DND-41 (cell line): ENCODE measurements around the gene RNGTT.
A peak's percentile ranks its signal among the peaks of the same experiment; 100 is the strongest.

Experiments used
- EZH2 ChIP-seq: IDR thresholded peaks from 3 replicates; pipeline ENCODE4 v1.6.1; 2012; ENCODE audit warnings: borderline replicate concordance, low read depth, mild to moderate bottlenecking, moderate library complexity, low read length, inconsistent platforms; ENCODE audit not compliant: severe bottlenecking
- TF ChIP-seq, protein P1 (sequence below): IDR thresholded peaks from 2 replicates; pipeline ENCODE4 v1.5.1; 2012; ENCODE audit warnings: borderline replicate concordance, low read length, moderate library complexity, mild to moderate bottlenecking; ENCODE audit not compliant: poor library complexity, severe bottlenecking; ENCODE audit errors: extremely low read depth

GRCh38 chr6:88983532-88983931 lies 20.1 kb upstream of the RNGTT start:
- TF ChIP-seq, protein P1, sequence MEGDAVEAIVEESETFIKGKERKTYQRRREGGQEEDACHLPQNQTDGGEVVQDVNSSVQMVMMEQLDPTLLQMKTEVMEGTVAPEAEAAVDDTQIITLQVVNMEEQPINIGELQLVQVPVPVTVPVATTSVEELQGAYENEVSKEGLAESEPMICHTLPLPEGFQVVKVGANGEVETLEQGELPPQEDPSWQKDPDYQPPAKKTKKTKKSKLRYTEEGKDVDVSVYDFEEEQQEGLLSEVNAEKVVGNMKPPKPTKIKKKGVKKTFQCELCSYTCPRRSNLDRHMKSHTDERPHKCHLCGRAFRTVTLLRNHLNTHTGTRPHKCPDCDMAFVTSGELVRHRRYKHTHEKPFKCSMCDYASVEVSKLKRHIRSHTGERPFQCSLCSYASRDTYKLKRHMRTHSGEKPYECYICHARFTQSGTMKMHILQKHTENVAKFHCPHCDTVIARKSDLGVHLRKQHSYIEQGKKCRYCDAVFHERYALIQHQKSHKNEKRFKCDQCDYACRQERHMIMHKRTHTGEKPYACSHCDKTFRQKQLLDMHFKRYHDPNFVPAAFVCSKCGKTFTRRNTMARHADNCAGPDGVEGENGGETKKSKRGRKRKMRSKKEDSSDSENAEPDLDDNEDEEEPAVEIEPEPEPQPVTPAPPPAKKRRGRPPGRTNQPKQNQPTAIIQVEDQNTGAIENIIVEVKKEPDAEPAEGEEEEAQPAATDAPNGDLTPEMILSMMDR, result peak; percentile 62
- no peak for TF ChIP-seq EZH2
